HuH-7 (cell line): ENCODE results near the gene BICC1.
A peak's percentile ranks its signal among the peaks of the same experiment; 100 is the strongest.

Experiments used
- DNase-seq: peaks from one replicate; pipeline ENCODE4 v3.0.0; 2011; ENCODE audit warnings: low spot score

The BICC1 gene

GRCh38 chr10:58651040-58651439, 138.4 kb downstream of the BICC1 start:
- DNase-seq = no peak

GRCh38 chr10:58651742-58652141, 139.1 kb downstream of the BICC1 start:
- no peak for DNase-seq

DNA sequence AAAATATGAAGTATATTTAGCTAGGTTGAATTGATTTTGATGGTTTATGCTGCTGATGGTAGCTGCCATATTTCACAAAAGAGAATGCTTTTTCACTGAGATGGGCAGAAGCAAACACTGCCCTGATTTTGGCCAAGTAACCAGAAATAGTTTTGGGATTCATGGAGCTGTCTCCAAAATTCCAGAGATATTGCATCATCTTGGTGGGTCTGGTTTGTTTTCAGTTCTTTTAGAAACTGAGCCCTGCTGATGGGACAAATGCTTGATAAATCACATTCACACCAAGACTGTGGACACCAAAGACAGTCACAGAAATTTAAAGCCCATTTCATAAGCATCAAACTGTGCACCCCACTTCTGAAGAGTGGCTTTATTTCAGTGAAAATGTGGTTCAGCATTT, 140.5 kb downstream of the BICC1 start:
- no peak for DNase-seq

DNA sequence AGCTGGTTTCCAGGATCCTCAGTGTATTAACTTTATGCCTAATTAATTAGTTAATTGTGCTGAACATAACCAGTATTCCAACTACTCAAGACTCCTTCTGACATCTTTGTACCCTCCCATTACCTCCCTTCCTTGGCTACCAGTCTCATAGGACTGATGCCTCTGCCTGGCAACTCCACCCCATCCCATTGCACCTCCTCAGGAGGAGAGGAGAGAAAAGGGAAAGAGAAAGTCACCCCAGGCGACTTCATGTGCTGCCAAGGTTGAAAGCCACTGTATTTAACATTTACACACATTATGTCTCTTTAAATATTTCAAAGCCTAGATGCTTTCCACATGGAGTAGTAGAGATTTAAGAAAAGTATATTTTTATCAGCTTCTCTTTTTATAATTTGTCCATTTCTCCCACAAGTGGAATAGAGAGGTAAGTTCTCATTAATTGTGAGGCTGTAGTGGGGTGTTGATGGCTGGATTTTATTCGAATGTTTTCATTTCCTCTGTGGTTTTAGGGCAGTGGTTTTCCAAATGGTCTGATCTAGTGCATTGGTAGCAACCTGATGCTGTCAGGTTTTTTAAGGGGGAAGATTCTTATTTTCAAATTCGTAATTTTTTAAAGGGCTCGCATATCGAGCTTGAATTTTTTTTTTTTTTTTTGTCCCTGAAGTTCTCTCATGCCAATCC, 148.0 kb downstream of the BICC1 start:
- no peak for DNase-seq

DNA sequence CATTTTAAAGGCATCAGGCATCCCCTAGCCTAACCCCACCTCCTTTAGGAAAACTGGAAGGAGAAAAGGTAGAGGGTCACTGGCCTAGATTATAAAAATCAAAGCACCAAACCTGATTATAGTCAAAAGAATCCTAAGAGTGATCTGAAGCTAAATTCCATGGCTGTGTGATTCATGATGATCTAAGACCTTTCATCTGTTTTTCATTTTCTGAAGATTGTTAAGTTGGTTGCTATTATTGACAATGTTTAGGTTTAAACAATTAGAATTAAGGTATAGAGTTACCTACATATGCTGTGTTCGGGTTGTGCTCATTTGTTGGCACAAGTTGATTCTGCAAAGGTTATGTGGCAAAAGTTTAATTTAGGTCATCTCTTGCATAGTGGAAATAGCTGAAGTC, 148.7 kb downstream of the BICC1 start:
- DNase-seq = no peak

GRCh38 chr10:58661902-58662301, 149.2 kb downstream of the BICC1 start:
- no peak for DNase-seq

DNA sequence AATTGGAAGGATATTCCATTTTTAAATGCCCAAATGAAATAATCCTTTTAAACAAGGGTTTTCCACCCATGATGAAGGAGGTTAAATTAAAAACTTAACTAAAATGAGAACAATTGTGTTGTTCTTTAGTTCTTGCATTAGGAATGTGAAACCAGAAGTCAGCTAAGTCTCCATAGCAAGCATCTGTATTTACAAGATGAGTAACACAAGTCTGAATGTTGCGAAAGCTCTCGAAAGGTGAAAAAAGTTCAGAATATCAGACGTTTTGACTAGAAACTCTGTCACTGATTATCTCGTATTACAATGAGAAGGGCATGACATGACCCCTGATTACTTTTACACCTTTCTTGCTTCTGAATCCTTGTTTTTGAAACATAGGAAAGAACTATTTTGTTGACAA, 149.6 kb downstream of the BICC1 start:
- DNase-seq = peak; percentile 12

DNA sequence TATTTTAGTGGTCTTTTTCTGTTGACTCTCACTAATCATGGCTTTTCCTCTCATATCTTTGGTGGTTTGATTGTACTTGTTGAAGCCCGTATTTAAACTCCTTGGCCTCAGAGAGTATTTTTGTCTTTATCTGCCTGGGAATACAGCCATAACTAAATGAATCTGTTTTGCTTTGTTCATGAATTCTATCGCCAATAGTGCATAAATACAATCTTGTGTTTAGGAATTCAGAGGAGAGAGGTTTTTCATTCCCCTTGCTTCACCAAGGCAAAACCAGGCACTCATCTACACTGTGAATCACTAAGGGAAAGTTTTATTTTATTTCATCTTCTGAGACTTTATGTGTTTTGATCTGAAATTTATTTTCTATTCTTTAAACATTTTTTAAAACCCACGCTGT, 152.7 kb downstream of the BICC1 start:
- no peak for DNase-seq

GRCh38 chr10:58666024-58666423, 153.4 kb downstream of the BICC1 start:
- no peak for DNase-seq

DNA sequence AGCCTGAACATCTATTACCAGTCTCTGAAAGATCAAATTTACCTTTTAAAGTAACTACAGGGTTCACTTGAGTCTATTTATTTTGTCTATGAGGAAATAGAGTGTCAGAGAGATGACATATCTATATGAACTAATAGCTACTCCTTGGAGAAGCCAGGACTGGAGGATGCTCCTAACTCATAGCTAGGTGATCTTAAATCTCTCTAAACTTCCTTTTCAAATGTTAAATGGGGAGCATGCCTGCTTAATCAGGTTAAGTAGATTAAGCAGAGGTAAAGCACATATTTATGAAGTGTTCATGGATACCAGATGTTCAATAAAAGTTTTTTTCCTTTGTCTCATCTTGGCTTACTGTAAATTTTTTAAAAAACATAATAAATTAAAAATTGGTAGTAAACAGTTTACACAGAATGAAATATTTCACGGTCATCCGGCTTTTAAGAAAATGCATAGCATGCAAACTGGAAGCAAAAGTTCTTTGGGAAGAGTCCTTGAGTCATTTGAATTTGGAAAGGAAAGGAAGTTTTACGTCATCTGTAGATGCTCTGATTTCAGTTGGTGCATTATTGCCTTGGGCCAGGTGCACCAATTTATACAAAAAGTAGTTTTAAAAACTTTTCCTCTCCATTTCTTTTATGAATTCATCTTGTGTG, 155.1 kb downstream of the BICC1 start:
- DNase-seq = no peak

GRCh38 chr10:58672845-58673244, 160.2 kb downstream of the BICC1 start:
- DNase-seq = no peak

DNA sequence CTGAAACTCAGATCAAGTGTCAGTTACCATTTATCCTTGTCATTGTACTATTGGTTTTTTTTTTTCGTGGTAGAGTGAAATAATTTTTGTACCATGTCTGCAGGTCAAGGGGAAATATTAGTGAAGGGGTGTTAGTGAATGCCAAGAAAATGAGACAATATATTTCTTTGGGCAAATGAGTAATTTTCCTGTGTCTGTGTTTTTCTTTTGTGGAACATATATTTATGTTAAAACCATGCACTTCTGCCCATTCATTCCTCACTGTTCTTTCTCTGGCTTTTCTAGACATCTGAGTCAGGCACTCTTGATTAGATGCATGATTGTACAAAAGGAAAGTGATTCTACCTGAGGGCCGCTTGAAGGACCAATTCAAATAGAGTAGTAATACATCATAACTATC, 161.6 kb downstream of the BICC1 start:
- DNase-seq = no peak

- DNase-seq = no peak
Observed at GRCh38 chr10:58675321-58675720, 162.6 kb downstream of the BICC1 start.

DNA sequence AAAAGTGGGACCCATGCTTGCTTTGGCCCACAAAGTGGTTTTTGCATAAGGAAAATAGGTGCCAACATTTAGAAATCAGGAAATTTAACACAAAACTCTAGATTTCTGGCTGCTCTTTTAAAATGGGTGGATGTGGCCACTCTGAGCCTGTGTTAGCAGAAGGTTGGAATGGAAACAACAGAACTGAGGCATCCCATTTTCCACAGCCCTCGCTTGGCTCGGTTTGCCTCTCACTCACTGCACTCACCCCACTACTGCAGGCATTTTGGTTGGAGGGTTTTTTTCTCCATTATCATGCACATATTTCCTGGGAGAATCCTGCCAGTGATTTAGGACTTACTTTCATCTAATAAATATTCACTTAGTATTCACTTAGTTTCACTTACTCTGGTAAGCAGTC, 178.9 kb downstream of the BICC1 start:
- DNase-seq = no peak

DNA sequence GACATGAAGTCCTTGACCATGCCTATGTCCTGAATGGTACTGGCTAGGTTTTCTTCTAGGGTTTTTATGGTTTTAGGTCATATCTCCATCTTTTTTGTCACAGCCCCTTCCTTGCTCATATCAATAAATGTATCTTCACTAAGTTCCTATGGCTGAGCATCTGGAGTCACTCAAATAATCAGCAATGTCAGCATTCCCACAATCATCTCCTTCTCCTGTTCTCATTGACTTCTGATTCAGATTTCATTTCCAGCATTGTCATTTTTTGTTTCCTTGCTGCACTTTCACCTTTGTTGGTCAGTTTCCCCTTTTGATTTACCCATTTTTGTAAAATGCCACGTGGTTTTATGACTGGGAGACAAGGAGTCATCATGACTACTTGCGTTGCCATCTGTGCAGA, 181.2 kb downstream of the BICC1 start:
- no peak for DNase-seq

DNA sequence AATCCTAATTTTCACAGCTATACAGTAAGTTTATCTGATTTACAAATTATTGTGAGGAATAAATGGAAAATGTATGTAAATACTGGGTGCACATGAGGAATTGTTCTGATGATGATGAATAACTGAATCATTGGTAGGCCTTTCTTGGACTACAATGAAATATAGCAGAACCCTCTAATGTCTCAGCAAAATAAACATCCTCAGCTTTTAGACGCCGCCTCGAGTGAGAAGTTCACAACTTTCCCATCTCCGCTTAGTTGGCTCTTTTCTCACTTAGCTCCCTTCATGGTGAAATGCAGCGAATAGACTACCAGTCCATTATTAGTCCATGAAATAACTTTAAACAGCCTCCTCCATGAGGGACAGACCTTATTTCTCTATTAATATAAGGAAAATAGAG, 182.3 kb downstream of the BICC1 start:
- DNase-seq = no peak

DNA sequence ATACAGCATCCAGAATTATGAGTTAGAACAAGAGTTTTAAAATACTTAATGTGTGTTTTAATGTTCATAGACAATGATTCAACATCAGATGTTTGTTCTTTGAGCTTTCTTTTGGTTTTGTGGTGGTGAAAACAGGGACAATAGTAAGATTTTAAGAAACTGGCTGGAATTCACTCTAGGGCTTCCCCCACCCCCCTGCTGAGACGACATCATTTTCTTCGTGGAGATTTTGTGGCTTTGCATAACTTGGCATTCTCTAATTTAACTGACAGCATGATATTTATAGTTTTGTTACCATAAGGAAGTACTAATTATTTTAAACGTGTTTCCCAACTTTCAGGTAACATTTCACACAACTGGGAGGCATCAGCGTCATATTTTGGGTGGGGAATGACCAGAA, 184.1 kb downstream of the BICC1 start:
- no peak for DNase-seq

- DNase-seq = no peak
Observed at GRCh38 chr10:58697691-58698090, 185.0 kb downstream of the BICC1 start.

DNA sequence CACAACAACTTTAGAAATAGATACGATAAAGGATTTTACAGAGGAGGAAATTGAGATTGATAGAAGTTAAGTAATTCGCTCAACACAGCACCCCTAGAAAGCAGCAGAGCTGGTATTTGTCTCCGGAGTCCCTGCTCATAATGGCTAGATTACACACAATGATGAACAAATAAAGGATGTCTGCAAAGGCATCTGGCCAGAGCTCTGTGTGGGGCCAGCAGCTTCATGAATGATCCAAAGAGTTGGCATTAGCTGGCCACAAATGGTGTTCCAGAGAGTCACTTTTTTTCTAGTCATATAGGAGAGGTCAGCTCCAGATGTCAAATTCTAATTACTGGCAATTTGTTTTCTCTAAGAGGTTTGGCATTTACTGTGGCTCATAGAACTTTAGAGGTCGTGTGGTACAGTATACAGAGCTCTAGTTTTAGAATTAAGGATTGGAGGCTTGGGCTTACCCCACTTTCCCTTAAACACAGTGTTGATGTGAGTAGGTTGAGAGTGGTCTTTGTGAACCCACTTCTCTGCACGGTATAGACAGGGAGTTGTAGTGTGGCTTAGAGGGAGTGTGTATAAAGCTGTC, 186.2 kb downstream of the BICC1 start:
- no peak for DNase-seq

GRCh38 chr10:58700591-58700990, 187.9 kb downstream of the BICC1 start:
- no peak for DNase-seq

DNA sequence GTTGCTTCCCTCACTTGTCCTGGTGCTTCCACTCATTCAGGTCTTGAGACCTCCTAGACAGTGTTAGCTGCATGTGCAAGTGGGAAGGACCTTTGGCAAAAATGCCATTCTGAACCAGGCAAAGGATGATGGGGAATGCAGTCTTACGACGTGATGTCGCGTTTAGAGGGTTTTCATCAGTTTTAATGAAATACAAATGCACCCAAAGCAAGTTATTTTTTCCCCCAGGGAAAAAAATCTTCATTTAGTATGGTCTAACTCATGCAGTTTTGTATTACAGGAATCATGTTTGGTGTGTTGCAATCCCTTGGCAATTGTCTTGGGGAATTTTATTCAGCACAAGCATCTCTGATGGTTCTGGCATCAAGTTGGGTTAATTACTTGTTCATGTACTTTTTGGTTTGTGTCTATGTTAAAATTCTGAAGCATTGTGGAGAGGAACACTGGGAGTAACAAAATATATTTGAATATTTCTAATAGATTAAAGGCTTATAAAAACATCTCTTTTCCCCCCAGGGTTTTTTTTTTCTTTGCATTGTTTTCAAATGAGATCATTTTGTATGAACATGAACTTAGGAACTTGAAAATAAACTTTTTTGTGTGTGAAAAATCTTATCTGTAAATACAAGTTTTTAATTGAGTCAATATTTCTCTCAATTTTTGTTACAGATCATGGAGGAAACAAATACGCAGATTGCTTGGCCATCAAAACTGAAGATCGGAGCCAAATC, 188.9 kb downstream of the BICC1 start:
- DNase-seq = no peak

DNA sequence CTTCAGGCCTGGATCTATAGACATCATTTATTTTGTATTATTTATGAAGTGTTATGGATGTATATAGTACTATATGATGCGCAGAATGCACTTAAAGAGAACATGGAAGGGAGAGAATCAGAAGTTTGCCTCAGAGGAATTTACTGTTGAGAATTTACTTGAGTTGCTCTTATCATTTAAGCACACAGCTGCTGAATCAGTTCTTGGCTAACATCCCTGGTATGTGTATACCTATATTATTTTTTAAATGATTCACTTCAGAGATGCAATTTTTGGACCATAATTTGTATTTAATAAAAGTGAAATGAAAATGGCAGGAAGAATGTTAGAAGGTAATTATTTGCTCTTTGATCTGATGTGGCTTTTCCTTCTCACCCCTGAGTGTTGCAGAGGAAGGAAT, 191.6 kb downstream of the BICC1 start:
- no peak for DNase-seq

- no peak for DNase-seq
Observed at GRCh38 chr10:58704671-58705141, 192.0 kb downstream of the BICC1 start.
